HepG2 (cell line): ENCODE results near the gene IL1B. TPM values are rescaled to one million over a fixed set of nuclear protein-coding genes. Genes with fewer than 3 reads are reported as not detected.

Experiments used
- HDAC2 ChIP-seq: sonication (generic); formaldehyde crosslinking; IDR thresholded peaks from 2 replicates; pipeline ENCODE4 v1.4.0; 2020; ENCODE audit warnings: missing genetic modification reagents
- SKI ChIP-seq: fragments of 450-650 bp; IDR thresholded peaks from one replicate; pipeline ENCODE4 v1.6.1; 2018; ENCODE audit warnings: mild to moderate bottlenecking; ENCODE audit not compliant: partially characterized antibody
- SNAPC4 ChIP-seq: sonication (generic); formaldehyde crosslinking; IDR thresholded peaks from 2 replicates; pipeline ENCODE4 v1.4.0; 2020; ENCODE audit warnings: mild to moderate bottlenecking, missing genetic modification reagents
- SRF ChIP-seq: IDR thresholded peaks from 2 replicates; pipeline ENCODE4 v1.6.1; 2011; ENCODE audit warnings: mild to moderate bottlenecking, low read depth, low read length, moderate library complexity
- YEATS4 ChIP-seq: sonication (generic); formaldehyde crosslinking; IDR thresholded peaks from 2 replicates; pipeline ENCODE4 v1.4.0; 2020; ENCODE audit warnings: missing genetic modification reagents, borderline replicate concordance
- ZNF891 ChIP-seq: sonication (generic); formaldehyde crosslinking; IDR thresholded peaks from 2 replicates; pipeline ENCODE4 v1.5.0; 2020; ENCODE audit warnings: mild to moderate bottlenecking, missing genetic modification reagents
- ZSCAN22 ChIP-seq: sonication (generic); formaldehyde crosslinking; IDR thresholded peaks from 2 replicates; pipeline ENCODE4 v1.4.0; 2020; ENCODE audit warnings: mild to moderate bottlenecking, missing genetic modification reagents
- ZSCAN9 ChIP-seq: IDR thresholded peaks from 2 replicates; pipeline ENCODE4 v1.6.1; 2016; ENCODE audit warnings: borderline replicate concordance
- ZXDC ChIP-seq: sonication (generic); formaldehyde crosslinking; IDR thresholded peaks from 2 replicates; pipeline ENCODE4 v1.5.0; 2020; ENCODE audit warnings: mild to moderate bottlenecking, missing genetic modification reagents
- polyA plus RNA-seq, 8 experiments: library from polyadenylated mRNA; depleted of rRNA in 3 of 8; stranded (reverse) in 7 of 8; unstranded in 1 of 8; fragments of >200 nt; fragmentation: Illumina TruSeq in 4 of 8; extraction: Trizol in 4 of 8; gene quantifications; 2 replicates each; pipeline versions ENCODE4 v1.2.1 to v1.2.3, GENCODE V29; 2011 to 2016; ENCODE audit warnings: low read depth in 4 of 8, missing spikeins in 1 of 8, mixed read lengths in 1 of 8; ENCODE audit not compliant: insufficient read depth in 1 of 8
- total RNA-seq, 5 experiments: library from RNA; depleted of rRNA; stranded (reverse); fragments of >200 nt; fragmentation: Illumina TruSeq; extraction: Trizol; gene quantifications; 2 replicates each; pipeline ENCODE4 v1.2.3, GENCODE V29; 2016; ENCODE audit warnings: low read depth in 1 of 5

IL1B gene
- total and polyA plus RNA-seq, 2 of the 13 experiments (the other 11 are each of a cell fraction or from before 2014, with no cell fraction given): 0.18 TPM; not detected in 1

- TF ChIP-seq ZSCAN9 (CRISPR knock-in tag) (no peak), ZNF891 (CRISPR knock-in tag) (no peak), HDAC2 (no peak), SNAPC4 (no peak), SRF (no peak), SKI (no peak), ZSCAN22 (no peak), ZXDC (CRISPR knock-in tag) (no peak), YEATS4 (CRISPR knock-in tag) (no peak)
- TF ChIP-seq, all 625 proteins: peak for 0
These were observed 12.3 kb upstream of the IL1B start (continued) for GRCh38 chr2:112848833-112849232.
